Mammary epithelial cell (primary cell): ENCODE measurements around the gene ARPP19.

ENCODE experiments used
- EZH2 ChIP-seq: IDR thresholded peaks from 2 replicates; pipeline ENCODE4 v1.6.1; 2012; ENCODE audit warnings: low read length, inconsistent platforms, borderline replicate concordance
- TF ChIP-seq, protein P1 (sequence below), 2 donors: IDR thresholded peaks in 1 of 2; conservative IDR thresholded peaks in 1 of 2; 2 replicates each; pipeline ENCODE4 v1.5.1; 2011 to 2012; ENCODE audit warnings: inconsistent platforms in 2 of 2, low read length in 2 of 2, mild to moderate bottlenecking in 2 of 2, control low read depth in 1 of 2, low read depth in 1 of 2; ENCODE audit not compliant: insufficient read depth in 1 of 2; ENCODE audit errors: extremely low read depth in 1 of 2

- TF ChIP-seq, protein P1, sequence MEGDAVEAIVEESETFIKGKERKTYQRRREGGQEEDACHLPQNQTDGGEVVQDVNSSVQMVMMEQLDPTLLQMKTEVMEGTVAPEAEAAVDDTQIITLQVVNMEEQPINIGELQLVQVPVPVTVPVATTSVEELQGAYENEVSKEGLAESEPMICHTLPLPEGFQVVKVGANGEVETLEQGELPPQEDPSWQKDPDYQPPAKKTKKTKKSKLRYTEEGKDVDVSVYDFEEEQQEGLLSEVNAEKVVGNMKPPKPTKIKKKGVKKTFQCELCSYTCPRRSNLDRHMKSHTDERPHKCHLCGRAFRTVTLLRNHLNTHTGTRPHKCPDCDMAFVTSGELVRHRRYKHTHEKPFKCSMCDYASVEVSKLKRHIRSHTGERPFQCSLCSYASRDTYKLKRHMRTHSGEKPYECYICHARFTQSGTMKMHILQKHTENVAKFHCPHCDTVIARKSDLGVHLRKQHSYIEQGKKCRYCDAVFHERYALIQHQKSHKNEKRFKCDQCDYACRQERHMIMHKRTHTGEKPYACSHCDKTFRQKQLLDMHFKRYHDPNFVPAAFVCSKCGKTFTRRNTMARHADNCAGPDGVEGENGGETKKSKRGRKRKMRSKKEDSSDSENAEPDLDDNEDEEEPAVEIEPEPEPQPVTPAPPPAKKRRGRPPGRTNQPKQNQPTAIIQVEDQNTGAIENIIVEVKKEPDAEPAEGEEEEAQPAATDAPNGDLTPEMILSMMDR (conservative IDR thresholded peaks at IDR 0.05 in 1 of 2, IDR thresholded peaks at IDR 0.05 in 1 of 2; ENCODE audit: extremely low read depth in 1 of 2, insufficient read depth in 1 of 2, low read depth in 1 of 2, low read length in 2 of 2) = no peak
- TF ChIP-seq EZH2 = no peak
These were observed 66.2 kb downstream of the ARPP19 start for GRCh38 chr15:52502608-52503007.
